CD8-positive, alpha-beta memory T cell (primary cell): Measurements from ENCODE around the gene SLC6A16. TPM values are rescaled to one million over a fixed set of nuclear protein-coding genes. Genes with fewer than 3 reads are reported as not detected.

Experiments used
- CTCF ChIA-PET: fragments of 350-600 bp; sonication (Branson Sonifier 250); formaldehyde crosslinking; loops from one replicate; lab custom pipeline; 2021; ENCODE audit warnings: antibody characterized with exemption; lab: Charles Lee
- POLR2A ChIA-PET: fragments of 350-600 bp; sonication (Branson Sonifier 250); formaldehyde crosslinking; loops from one replicate; lab custom pipeline; 2021; ENCODE audit warnings: antibody characterized with exemption; lab: Charles Lee
- DNase-seq, 5 donors: peaks; one replicate each; pipeline versions ENCODE4 v3.0.0 to v3.0.0-alpha.2; 2020 to 2022; ENCODE audit warnings: mixed read lengths in 1 of 5
- H3K27ac ChIP-seq: one replicate; pipeline ENCODE4 v1.7.0; 2013; ENCODE audit warnings: low read depth, mild to moderate bottlenecking, low read length, moderate library complexity
- H3K27me3 ChIP-seq: 2 replicates; pipeline ENCODE4 v1.7.0; 2013; ENCODE audit warnings: low read length, mild to moderate bottlenecking; ENCODE audit not compliant: insufficient read depth, poor library complexity, severe bottlenecking
- H3K36me3 ChIP-seq: 2 replicates; pipeline ENCODE4 v1.7.0; 2013; ENCODE audit warnings: mild to moderate bottlenecking, low read length, moderate library complexity; ENCODE audit not compliant: insufficient read depth
- H3K4me1 ChIP-seq: 2 replicates; pipeline ENCODE4 v1.7.0; 2013; ENCODE audit warnings: mild to moderate bottlenecking, low read length, moderate library complexity; ENCODE audit not compliant: insufficient read depth
- H3K4me3 ChIP-seq: 2 replicates; pipeline ENCODE4 v1.7.0; 2013; ENCODE audit warnings: mild to moderate bottlenecking, low read length
- H3K9me3 ChIP-seq: 2 replicates; pipeline ENCODE4 v1.7.0; 2013; ENCODE audit warnings: mild to moderate bottlenecking, low read length
- H3K27ac Mint-ChIP-seq, 8 donors: one replicate each; pipeline ENCODE4 v1.8.0; 2020 to 2021; ENCODE audit warnings: mixed read lengths in 8 of 8, mild to moderate bottlenecking in 6 of 8, inconsistent platforms in 3 of 8, moderate library complexity in 3 of 8
- H3K27me3 Mint-ChIP-seq, 2 donors: one replicate each; pipeline ENCODE4 v1.8.0; 2020 to 2021; ENCODE audit warnings: mixed read lengths in 2 of 2, mild to moderate bottlenecking in 1 of 2, moderate library complexity in 1 of 2
- H3K36me3 Mint-ChIP-seq, 3 donors: one replicate each; pipeline ENCODE4 v1.8.0; 2020 to 2021; ENCODE audit warnings: mixed read lengths in 3 of 3, inconsistent platforms in 1 of 3, mild to moderate bottlenecking in 1 of 3
- H3K4me1 Mint-ChIP-seq, 3 donors: one replicate each; pipeline ENCODE4 v1.8.0; 2020 to 2021; ENCODE audit warnings: mixed read lengths in 3 of 3, inconsistent platforms in 1 of 3, mild to moderate bottlenecking in 1 of 3
- H3K4me3 Mint-ChIP-seq, 7 donors: one replicate each; pipeline ENCODE4 v1.8.0; 2020 to 2021; ENCODE audit warnings: mixed read lengths in 7 of 7, mild to moderate bottlenecking in 6 of 7, moderate library complexity in 4 of 7, inconsistent platforms in 2 of 7
- H3K9me3 Mint-ChIP-seq, 5 donors: one replicate each; pipeline ENCODE4 v1.8.0; 2020 to 2022; ENCODE audit warnings: mixed read lengths in 5 of 5, mild to moderate bottlenecking in 3 of 5, moderate library complexity in 2 of 5, inconsistent platforms in 1 of 5
- polyA plus RNA-seq: library from polyadenylated mRNA; unstranded; fragments of 300-500 nt; fragmentation: Illumina TruSeq; gene quantifications from one replicate; pipeline ENCODE4 v1.2.3, GENCODE V29; 2021
- total RNA-seq, 2 experiments: library from RNA; stranded (reverse); gene quantifications; one replicate each; pipeline ENCODE4 v1.2.3, GENCODE V29; 2021

SLC6A16 gene
- total and polyA plus RNA-seq, 3 experiments from 2014 or later, result 1.1 to 1.7 (median 1.2) TPM

- CTCF ChIA-PET, result no interaction called here
- H3K4me1 ChIP-seq, result peaks cover 26% of the 10 kb centered on the region
- H3K9me3 ChIP-seq, result no peaks in the 10 kb centered on the region
- H3K27me3 Mint-ChIP-seq, result peaks cover 12 to 34% of the 10 kb centered on the region in 2 donors
- POLR2A ChIA-PET, result no interaction called here
- H3K4me1 Mint-ChIP-seq, result peaks cover 0 to 12% (median 11%) of the 10 kb centered on the region in 3 donors
- DNase-seq, result peak in 1 of 5 donors; percentile 29
- peak overlapping the region; percentile 61 for H3K4me3 ChIP-seq
- H3K27ac ChIP-seq, result peak overlapping the region; percentile 42
- H3K27ac Mint-ChIP-seq, result no peak overlapping the region
- H3K36me3 Mint-ChIP-seq, result no peaks in the 10 kb centered on the region
- H3K36me3 ChIP-seq, result no peaks in the 10 kb centered on the region
- H3K27me3 ChIP-seq, result peaks cover 14% of the 10 kb centered on the region
- H3K4me3 Mint-ChIP-seq, result no peak overlapping the region
- H3K9me3 Mint-ChIP-seq, result no peaks in the 10 kb centered on the region
These were observed 37.9 kb upstream of the SLC6A16 start for GRCh38 chr19:49362929-49363267.

DNA sequence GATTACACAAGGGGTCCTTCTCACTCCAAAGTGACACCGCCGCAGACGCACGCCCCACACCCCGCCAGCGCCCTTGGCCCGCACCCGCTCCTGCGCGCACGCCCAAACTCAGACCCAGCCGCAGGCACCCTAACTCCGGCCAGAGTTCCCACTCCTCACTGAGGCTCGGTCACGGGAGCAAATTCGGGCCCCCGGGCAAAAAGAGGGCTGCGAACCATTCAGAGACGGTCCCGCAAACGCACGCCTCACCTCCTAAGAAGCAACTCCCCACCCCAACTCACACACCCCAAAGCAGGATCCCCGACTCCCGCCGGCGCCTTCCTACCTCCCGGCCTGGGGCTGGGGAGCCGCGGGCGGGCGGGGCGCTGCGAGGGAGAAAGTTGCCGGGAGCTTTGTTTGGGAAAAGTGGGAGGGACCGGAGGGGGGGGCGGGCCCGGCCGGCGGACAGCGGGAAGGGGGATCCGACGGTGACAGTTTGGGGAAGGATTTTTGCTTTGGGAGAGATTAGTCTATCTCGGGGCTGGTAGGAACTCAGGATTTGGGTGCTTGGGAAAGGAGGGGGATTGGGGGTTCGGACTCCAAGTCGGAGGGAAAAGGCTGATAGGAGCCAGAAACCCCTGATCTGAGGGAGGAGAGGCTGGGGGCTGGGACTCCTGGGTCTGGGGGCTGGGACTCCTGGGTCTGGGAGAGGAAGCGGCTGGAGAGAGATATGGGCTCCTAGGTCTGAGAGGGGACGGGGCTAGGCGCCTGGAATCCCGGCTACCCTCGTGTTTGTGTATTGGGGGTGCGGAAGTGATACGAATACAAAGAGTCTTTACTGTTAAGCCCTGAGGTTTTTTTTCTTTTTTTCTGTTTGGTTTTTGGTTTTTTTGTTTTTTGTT is 37.3 kb upstream of the SLC6A16 start, which contains the start of gene TEAD2:
Gene TEAD2, minus strand, starts transcription at position 369 of the 881 bp plus-strand sequence. CDS start 2,341 bp downstream, outside the sequence.
- H3K9me3 Mint-ChIP-seq, result no peaks in the 10 kb centered on the region
- no peaks in the 10 kb centered on the region for H3K36me3 Mint-ChIP-seq
- peak within 1 kb of the TSS; percentile 40 to 78 (median 68) for H3K4me3 Mint-ChIP-seq
- ChIA-PET POLR2A (no interaction called here), CTCF (no interaction called here)
- H3K4me1 ChIP-seq, result peaks cover 26% of the 10 kb centered on the region
- peak in 2 of 5 donors; percentile 22 to 23 for DNase-seq
- peaks cover 14% of the 10 kb centered on the region for H3K27me3 ChIP-seq
- no peaks in the 10 kb centered on the region for H3K36me3 ChIP-seq
- peaks cover 15 to 34% of the 10 kb centered on the region in 2 donors for H3K27me3 Mint-ChIP-seq
- peak within 1 kb of the TSS in 3 of 8 donors; percentile 22 to 77 (median 59) for H3K27ac Mint-ChIP-seq
- no peaks in the 10 kb centered on the region for H3K9me3 ChIP-seq
- H3K27ac ChIP-seq, result peak within 1 kb of the TSS; percentile 64
- H3K4me1 Mint-ChIP-seq, result peaks cover 0 to 12% (median 11%) of the 10 kb centered on the region in 3 donors
- peak within 1 kb of the TSS; percentile 61 for H3K4me3 ChIP-seq

GRCh38 chr19:49361438-49362047 is 36.6 kb upstream of the SLC6A16 start:
- peaks cover 14% of the 10 kb centered on the region for H3K27me3 ChIP-seq

GRCh38 chr19:49359851-49360820 is 35.1 kb upstream of the SLC6A16 start:
- Histone ChIP-seq H3K27ac (peak overlapping the region; percentile 64), H3K27me3 (peaks cover 14% of the 10 kb centered on the region), H3K4me3 (no peak overlapping the region), H3K9me3 (no peaks in the 10 kb centered on the region), H3K36me3 (no peaks in the 10 kb centered on the region), H3K4me1 (peaks cover 26% of the 10 kb centered on the region)
- Mint-ChIP-seq H3K4me3 (no peak overlapping the region), H3K9me3 (no peaks in the 10 kb centered on the region), H3K4me1 (peaks cover 9 to 18% (median 14%) of the 10 kb centered on the region in 3 donors), H3K27ac (peak overlapping the region in 2 of 8 donors; percentile 18 to 44), H3K27me3 (peaks cover 37% of the 10 kb centered on the region in 2 donors), H3K36me3 (no peaks in the 10 kb centered on the region)
- ChIA-PET POLR2A (no interaction called here), CTCF (interaction anchor here (1.3 kb wide), 1 partner anchor 116 kb away, joined by 5 read pairs; no protein-coding TSS in a partner anchor)
- DNase-seq, result no peak

More at GRCh38 chr19:49361438-49362047, 36.6 kb upstream of the SLC6A16 start:
- no peaks in the 10 kb centered on the region for H3K36me3 ChIP-seq
- POLR2A ChIA-PET, result no interaction called here
- H3K4me3 Mint-ChIP-seq, result peak overlapping the region; percentile 40 to 78 (median 68)
- peak overlapping the region in 1 of 8 donors; percentile 59 for H3K27ac Mint-ChIP-seq
- H3K27me3 Mint-ChIP-seq, result peaks cover 23 to 36% of the 10 kb centered on the region in 2 donors
- peaks cover 26% of the 10 kb centered on the region for H3K4me1 ChIP-seq
- no peak overlapping the region for H3K4me3 ChIP-seq
- CTCF ChIA-PET, result no interaction called here
- peak overlapping the region; percentile 64 for H3K27ac ChIP-seq
- no peaks in the 10 kb centered on the region for H3K9me3 Mint-ChIP-seq
- H3K4me1 Mint-ChIP-seq, result peaks cover 0 to 12% (median 11%) of the 10 kb centered on the region in 3 donors
- H3K9me3 ChIP-seq, result no peaks in the 10 kb centered on the region
- no peaks in the 10 kb centered on the region for H3K36me3 Mint-ChIP-seq
- no peak for DNase-seq

GRCh38 chr19:49357186-49357585 is 32.2 kb upstream of the SLC6A16 start:
- DNase-seq, result no peak
- ChIA-PET CTCF (no interaction called here), POLR2A (no interaction called here)
- no peaks in the 10 kb centered on the region for H3K36me3 Mint-ChIP-seq
- no peaks in the 10 kb centered on the region for H3K27me3 ChIP-seq
- H3K4me3 Mint-ChIP-seq, result no peak overlapping the region
- peaks cover 6% of the 10 kb centered on the region for H3K4me1 ChIP-seq
- no peaks in the 10 kb centered on the region for H3K36me3 ChIP-seq
- H3K27ac Mint-ChIP-seq, result no peak overlapping the region
- no peaks in the 10 kb centered on the region for H3K9me3 ChIP-seq
- H3K27me3 Mint-ChIP-seq, result peaks cover 31 to 59% of the 10 kb centered on the region in 2 donors
- peaks cover 9 to 18% (median 14%) of the 10 kb centered on the region in 3 donors for H3K4me1 Mint-ChIP-seq
- no peak overlapping the region for H3K4me3 ChIP-seq
- no peak overlapping the region for H3K27ac ChIP-seq
- no peaks in the 10 kb centered on the region for H3K9me3 Mint-ChIP-seq

GRCh38 chr19:49356382-49356781 is 31.4 kb upstream of the SLC6A16 start:
- no peaks in the 10 kb centered on the region for H3K9me3 ChIP-seq
- no peak for DNase-seq
- no peaks in the 10 kb centered on the region for H3K27me3 ChIP-seq
- Mint-ChIP-seq H3K9me3 (no peaks in the 10 kb centered on the region), H3K4me3 (no peak overlapping the region), H3K27ac (peak overlapping the region in 1 of 8 donors; percentile 61), H3K4me1 (peaks cover 7 to 18% (median 9%) of the 10 kb centered on the region in 3 donors), H3K27me3 (peaks cover 25 to 59% of the 10 kb centered on the region in 2 donors), H3K36me3 (no peaks in the 10 kb centered on the region)
- H3K4me3 ChIP-seq, result no peak overlapping the region
- no peak overlapping the region for H3K27ac ChIP-seq
- no peaks in the 10 kb centered on the region for H3K36me3 ChIP-seq
- no peaks in the 10 kb centered on the region for H3K4me1 ChIP-seq
- ChIA-PET POLR2A (no interaction called here), CTCF (no interaction called here)

- Histone ChIP-seq H3K9me3 (no peaks in the 10 kb centered on the region), H3K36me3 (no peaks in the 10 kb centered on the region), H3K27ac (no peak overlapping the region), H3K27me3 (no peaks in the 10 kb centered on the region), H3K4me3 (no peak overlapping the region), H3K4me1 (no peaks in the 10 kb centered on the region)
- POLR2A ChIA-PET, result no interaction called here
- Mint-ChIP-seq H3K36me3 (no peaks in the 10 kb centered on the region), H3K4me3 (no peak overlapping the region), H3K9me3 (no peaks in the 10 kb centered on the region), H3K27ac (peak overlapping the region in 1 of 8 donors; percentile 61), H3K4me1 (peaks cover 5 to 13% (median 9%) of the 10 kb centered on the region in 3 donors), H3K27me3 (peaks cover 22 to 55% of the 10 kb centered on the region in 2 donors)
- no peak for DNase-seq
- CTCF ChIA-PET, result no interaction called here
These were observed 30.9 kb upstream of the SLC6A16 start for GRCh38 chr19:49355909-49356353.
